GM12878 (cell line): ENCODE measurements around the gene CDKN1B. TPM values are rescaled to one million over a fixed set of nuclear protein-coding genes. Genes with fewer than 3 reads are reported as not detected.

Source experiments
- ATAC-seq: fragments of 200-7000 bp; cut with Tn5 transposase; 3 replicates; pipeline ENCODE4 v1.9.1; 2020; ENCODE audit warnings: mild to moderate bottlenecking, moderate library complexity
- BruUV-seq: library from RNA; stranded (reverse); fragments of 400-500 nt; replicated peaks from 2 replicates; lab custom pipeline; 2021; lab: Mats Ljungman, UMichigan
- CTCF ChIA-PET: fragments of 300-600 bp; sonication (Branson Sonifier 250); formaldehyde crosslinking; extraction: SDS; loops from one replicate; lab custom pipeline; 2021; ENCODE audit warnings: inconsistent platforms; lab: Yijun Ruan, JAX
- POLR2A ChIA-PET: fragments of 350-600 bp; formaldehyde crosslinking; extraction: SDS; loops from one replicate; lab custom pipeline; 2021; ENCODE audit warnings: inconsistent platforms; lab: Charles Lee
- RAD21 ChIA-PET: fragments of 300-600 bp; sonication (Branson Sonifier 250); formaldehyde crosslinking; loops from one replicate; lab custom pipeline; 2023; ENCODE audit warnings: antibody characterized with exemption; ENCODE audit not compliant: unreplicated experiment; lab: Charles Lee
- SMC1A ChIA-PET: fragments of 300-600 bp; sonication (Branson Sonifier 250); formaldehyde crosslinking; loops from one replicate; lab custom pipeline; 2023; ENCODE audit not compliant: unreplicated experiment, uncharacterized antibody; lab: Charles Lee
- DNase-seq: peaks from one replicate; pipeline ENCODE4 v3.0.0-alpha.2; 2011; ENCODE audit warnings: low read depth, low spot score
- FAIRE-seq: peaks from 3 replicates; lab custom pipeline; 2011; peaks lifted over from hg19 to GRCh38; lab: Jason Lieb, UNC
- H2AFZ ChIP-seq: 2 replicates; pipeline ENCODE4 v1.6.0; 2011; ENCODE audit warnings: low read depth, low read length, control low read depth; ENCODE audit not compliant: control insufficient read depth
- H3K27ac ChIP-seq: 2 replicates; pipeline ENCODE4 v1.5.1; 2011; ENCODE audit warnings: control low read depth; ENCODE audit not compliant: control insufficient read depth, insufficient read depth
- H3K27me3 ChIP-seq, 2 experiments: replicated peaks in 1 of 2; 2 replicates each; pipeline versions ENCODE4 v1.6.0 to v1.6.1; 2011; ENCODE audit warnings: low read length in 1 of 2; ENCODE audit not compliant: control insufficient read depth in 2 of 2, insufficient read depth in 2 of 2
- H3K36me3 ChIP-seq, 2 experiments: 2 replicates each; pipeline ENCODE4 v1.5.1; 2011; ENCODE audit warnings: low read length in 1 of 2; ENCODE audit not compliant: control insufficient read depth in 2 of 2, insufficient read depth in 2 of 2
- H3K4me1 ChIP-seq: 2 replicates; pipeline ENCODE4 v1.6.1; 2011; ENCODE audit warnings: mild to moderate bottlenecking, low read length, moderate library complexity, mixed read lengths; ENCODE audit not compliant: control insufficient read depth, insufficient read depth
- H3K4me2 ChIP-seq: 2 replicates; pipeline ENCODE4 v1.6.0; 2011; ENCODE audit warnings: control low read depth; ENCODE audit not compliant: control insufficient read depth, insufficient read depth
- H3K4me3 ChIP-seq: fragments of 200-600 bp; sonication (generic); 2 replicates; pipeline ENCODE4 v1.5.1; 2016
- H3K79me2 ChIP-seq: 2 replicates; pipeline ENCODE4 v1.6.0; 2011; ENCODE audit warnings: low read length; ENCODE audit not compliant: control insufficient read depth, insufficient read depth
- H3K9ac ChIP-seq: 2 replicates; pipeline ENCODE4 v1.8.0; 2011; ENCODE audit warnings: low read length, control low read depth, mixed read lengths; ENCODE audit not compliant: control insufficient read depth, insufficient read depth
- H3K9me3 ChIP-seq: replicated peaks from 3 replicates; pipeline ENCODE4 v1.5.1; 2011; ENCODE audit warnings: mild to moderate bottlenecking, low read length; ENCODE audit not compliant: control insufficient read depth, insufficient read depth
- H4K20me1 ChIP-seq: 2 replicates; pipeline ENCODE4 v1.6.0; 2011; ENCODE audit not compliant: control insufficient read depth, insufficient read depth
- EGR1 ChIP-seq, 2 experiments: IDR thresholded peaks; 1 replicate in 1 of 2; 2 replicates in 1 of 2; pipeline ENCODE4 v1.6.1; 2011 to 2012; ENCODE audit warnings: low read depth in 2 of 2, low read length in 2 of 2, borderline replicate concordance in 1 of 2, mild to moderate bottlenecking in 1 of 2, moderate library complexity in 1 of 2
- EP300 ChIP-seq, 2 experiments: fragments of 150-350 bp in 1 of 2; IDR thresholded peaks; 2 replicates each; pipeline ENCODE4 v1.6.1; 2011 to 2012; ENCODE audit warnings: low read depth in 2 of 2, low read length in 2 of 2, borderline replicate concordance in 1 of 2, improper control_type of control experiment in 1 of 2, inconsistent platforms in 1 of 2; ENCODE audit not compliant: control insufficient read depth in 1 of 2
- FOXM1 ChIP-seq: IDR thresholded peaks from 2 replicates; pipeline ENCODE4 v1.6.1; 2012; ENCODE audit warnings: low read depth, mild to moderate bottlenecking, inconsistent platforms, low read length, moderate library complexity
- GABPA ChIP-seq: IDR thresholded peaks from 2 replicates; pipeline ENCODE4 v1.6.1; 2014; ENCODE audit warnings: antibody characterized with exemption, low read depth, mild to moderate bottlenecking, inconsistent platforms
- RELA ChIP-seq: fragments of 450-650 bp; IDR thresholded peaks from 2 replicates; pipeline ENCODE4 v1.8.0; 2014; ENCODE audit warnings: borderline replicate concordance; ENCODE audit not compliant: partially characterized antibody
- ZNF24 ChIP-seq: fragments of 450-650 bp; IDR thresholded peaks from 2 replicates; pipeline ENCODE4 v1.6.1; 2017; ENCODE audit warnings: antibody characterized with exemption, mild to moderate bottlenecking
- WGBS: methylation state at CpG from one replicate; pipeline ENCODE4 v1.1.6; 2016; ENCODE audit warnings: low lambda C conversion rate; ENCODE audit not compliant: insufficient replicate concordance, insufficient coverage; ENCODE audit errors: missing lambda C conversion rate; 5-methylcytosine and 5-hydroxymethylcytosine counted together
- in situ Hi-C: fragments of 300-500 bp; cut with MboI; formaldehyde crosslinking; loops from 9 replicates; pipeline ENCODE4 v1.14.3; 2018; ENCODE audit warnings: mixed read lengths
- intact Hi-C: fragments of 100-400 bp; cut with micrococcal nuclease; formaldehyde crosslinking; loops from one replicate; pipeline ENCODE4 v1.14.2; 2022; ENCODE audit not compliant: unreplicated experiment
- polyA plus RNA-seq, 11 experiments: library from polyadenylated mRNA; depleted of rRNA in 4 of 11; unstranded in 6 of 11; stranded (reverse) in 5 of 11; fragments of >200 nt; fragmentation: Nextera tagmentation in 4 of 11; fragmentation: Illumina TruSeq in 1 of 11; extraction: Ambion mirVana in 4 of 11; extraction: Trizol in 1 of 11; gene quantifications; 1 replicate in 1 of 11; 2 replicates in 10 of 11; pipeline versions ENCODE4 v1.2.1 to v1.2.3, GENCODE V29; 2011 to 2016; ENCODE audit warnings: inconsistent platforms in 2 of 11, missing spikeins in 2 of 11, low read depth in 1 of 11
- total RNA-seq, 4 experiments: library from RNA; depleted of rRNA in 3 of 4; stranded (reverse); fragments of >200 nt in 3 of 4; fragmentation: Illumina TruSeq in 1 of 4; extraction: Trizol in 1 of 4; gene quantifications; 2 replicates each; pipeline versions ENCODE4 v1.2.1 to v1.2.3, GENCODE V29; 2013 to 2021
- TF ChIP-seq, protein P1 (sequence below): IDR thresholded peaks from 2 replicates; pipeline ENCODE4 v1.6.1; 2012; ENCODE audit warnings: low read depth, low read length, improper control_type of control experiment
- TF ChIP-seq, protein P2 (sequence below): fragments of 450-650 bp; IDR thresholded peaks from 2 replicates; pipeline ENCODE4 v1.6.1; 2014; ENCODE audit warnings: mild to moderate bottlenecking

The CDKN1B gene
- total and polyA plus RNA-seq, 10 of the 15 experiments (the other 5 are each of a cell fraction or from before 2014, with no cell fraction given) = 4.2 to 39.1 (median 23.1) TPM

DNA sequence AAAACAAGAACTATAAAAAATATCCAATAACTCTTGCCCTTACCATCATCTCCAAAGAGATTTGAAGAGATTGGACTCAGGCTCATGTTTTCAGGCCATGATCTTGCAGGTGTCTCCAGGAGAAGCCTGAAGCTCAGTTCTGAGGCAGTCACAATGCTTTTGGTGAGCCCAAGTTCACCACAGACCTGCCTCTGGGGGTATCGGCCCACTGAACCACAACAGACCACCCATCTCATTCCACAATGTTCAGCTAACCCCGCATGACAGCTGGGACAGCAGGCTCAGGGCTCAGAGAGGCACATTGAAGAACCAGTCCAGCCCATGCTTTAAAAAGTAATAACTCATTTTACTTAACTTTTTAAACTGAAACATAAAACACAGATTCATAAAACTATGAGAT, 40.0 kb downstream of the CDKN1B start:
- WGBS = 46% methylated on average over 2 of the region's 2 CpGs
- Histone ChIP-seq H3K36me3 (0 out of 4 replicates have a peak, but pooled peaks cover 0 to 2% of the 10 kb centered on the region in 2 experiments), H3K27ac (no peak overlapping the region), H3K4me2 (no peak overlapping the region)
- DNase-seq = no peak
- TF ChIP-seq FOXM1 (no peak), RELA (no peak), EGR1 (IDR thresholded peaks at IDR 0.05; ENCODE audit: borderline replicate concordance in 1 of 2, low read depth in 2 of 2, low read length in 2 of 2) (no peak), GABPA (no peak), ZNF24 (no peak), EP300 (IDR thresholded peaks at IDR 0.05; ENCODE audit: borderline replicate concordance in 1 of 2, control insufficient read depth in 1 of 2, low read depth in 2 of 2, low read length in 2 of 2) (no peak)
- TF ChIP-seq, protein P1, sequence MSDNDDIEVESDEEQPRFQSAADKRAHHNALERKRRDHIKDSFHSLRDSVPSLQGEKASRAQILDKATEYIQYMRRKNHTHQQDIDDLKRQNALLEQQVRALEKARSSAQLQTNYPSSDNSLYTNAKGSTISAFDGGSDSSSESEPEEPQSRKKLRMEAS = no peak
- TF ChIP-seq, protein P2, sequence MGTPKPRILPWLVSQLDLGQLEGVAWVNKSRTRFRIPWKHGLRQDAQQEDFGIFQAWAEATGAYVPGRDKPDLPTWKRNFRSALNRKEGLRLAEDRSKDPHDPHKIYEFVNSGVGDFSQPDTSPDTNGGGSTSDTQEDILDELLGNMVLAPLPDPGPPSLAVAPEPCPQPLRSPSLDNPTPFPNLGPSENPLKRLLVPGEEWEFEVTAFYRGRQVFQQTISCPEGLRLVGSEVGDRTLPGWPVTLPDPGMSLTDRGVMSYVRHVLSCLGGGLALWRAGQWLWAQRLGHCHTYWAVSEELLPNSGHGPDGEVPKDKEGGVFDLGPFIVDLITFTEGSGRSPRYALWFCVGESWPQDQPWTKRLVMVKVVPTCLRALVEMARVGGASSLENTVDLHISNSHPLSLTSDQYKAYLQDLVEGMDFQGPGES = no peak
- TF ChIP-seq, all 136 proteins: peak for 0
- BruUV-seq = no TSS peak
- intact Hi-C loops = no loop called here
- ChIA-PET RAD21 (interaction anchor here (0.9 kb wide), 1 partner anchor 20 kb away, joined by 3 read pairs; no protein-coding TSS in a partner anchor), SMC1A (no interaction called here), POLR2A (no interaction called here), CTCF (interaction anchor here (0.8 kb wide), 1 partner anchor 21 kb away, joined by 3 read pairs; no protein-coding TSS in a partner anchor)
- H3K9me3 ChIP-seq = no peaks in the 10 kb centered on the region
- H3K79me2 ChIP-seq = no peaks in the 10 kb centered on the region
- H4K20me1 ChIP-seq = no peaks in the 10 kb centered on the region
- H3K4me1 ChIP-seq = no peaks in the 10 kb centered on the region; the same call in 1 of the 2 replicates
- no peaks in the 10 kb centered on the region for H3K27me3 ChIP-seq
- no peak for ATAC-seq
- no peak overlapping the region for H2AFZ ChIP-seq
- no peak for FAIRE-seq
- H3K9ac ChIP-seq = no peak overlapping the region
- in situ Hi-C loops = no loop called here
- H3K4me3 ChIP-seq = no peak overlapping the region
